ENCODE results near the gene WBP2.

DNA sequence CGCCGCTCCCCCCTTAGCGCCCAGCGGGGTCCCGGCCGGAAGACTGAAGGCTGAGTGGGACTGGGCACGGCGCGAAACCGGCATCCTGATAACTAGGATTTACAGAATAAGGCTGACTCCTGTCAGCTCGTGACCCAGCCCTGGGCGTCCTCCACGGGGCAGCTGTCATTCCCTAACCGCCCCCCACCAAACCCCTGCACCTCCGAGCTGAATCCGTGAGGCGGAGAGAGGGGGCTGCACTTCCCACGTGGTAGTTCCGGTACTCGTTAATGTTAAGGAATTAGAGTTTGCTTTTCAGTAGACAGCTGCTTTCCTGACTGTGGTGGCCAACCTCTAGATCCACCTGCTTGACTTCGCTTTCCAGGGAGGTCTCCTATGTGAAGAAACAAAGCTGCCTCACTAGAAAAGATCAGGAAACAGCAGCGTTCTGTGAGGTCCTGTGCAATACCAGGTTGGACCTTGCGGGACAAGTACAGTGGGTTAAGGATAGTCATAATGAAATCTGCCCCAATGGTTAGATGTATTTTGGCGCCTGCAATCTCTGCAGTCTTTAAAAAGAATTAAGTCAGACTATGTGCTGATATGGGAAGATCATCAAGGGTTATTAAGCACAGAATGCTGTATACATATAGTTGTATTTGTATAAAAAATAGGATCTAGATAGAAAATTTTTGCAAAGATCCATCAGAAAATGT, 1.1 kb upstream of the WBP2 start:
- TF ChIP-seq ZNF274 (IDR thresholded peaks at IDR 0.05; ENCODE audit: borderline replicate concordance, extremely low read depth, low read length) (no peak), SIN3A (conservative IDR thresholded peaks at IDR 0.05 in 1 of 2, IDR thresholded peaks at IDR 0.05 in 1 of 2; ENCODE audit: low read depth in 1 of 2, low read length in 2 of 2) (peak; percentile 54 to 55; a peak in 1 of 4 replicates), POLR2AphosphoS5 (IDR thresholded peaks at IDR 0.05; ENCODE audit: low read depth, low read length) (no peak), POLR2A (IDR thresholded peaks at IDR 0.05; ENCODE audit: control extremely low read depth in 1 of 2, low read depth in 2 of 2, low read length in 2 of 2) (no peak)
- TF ChIP-seq, protein P1, sequence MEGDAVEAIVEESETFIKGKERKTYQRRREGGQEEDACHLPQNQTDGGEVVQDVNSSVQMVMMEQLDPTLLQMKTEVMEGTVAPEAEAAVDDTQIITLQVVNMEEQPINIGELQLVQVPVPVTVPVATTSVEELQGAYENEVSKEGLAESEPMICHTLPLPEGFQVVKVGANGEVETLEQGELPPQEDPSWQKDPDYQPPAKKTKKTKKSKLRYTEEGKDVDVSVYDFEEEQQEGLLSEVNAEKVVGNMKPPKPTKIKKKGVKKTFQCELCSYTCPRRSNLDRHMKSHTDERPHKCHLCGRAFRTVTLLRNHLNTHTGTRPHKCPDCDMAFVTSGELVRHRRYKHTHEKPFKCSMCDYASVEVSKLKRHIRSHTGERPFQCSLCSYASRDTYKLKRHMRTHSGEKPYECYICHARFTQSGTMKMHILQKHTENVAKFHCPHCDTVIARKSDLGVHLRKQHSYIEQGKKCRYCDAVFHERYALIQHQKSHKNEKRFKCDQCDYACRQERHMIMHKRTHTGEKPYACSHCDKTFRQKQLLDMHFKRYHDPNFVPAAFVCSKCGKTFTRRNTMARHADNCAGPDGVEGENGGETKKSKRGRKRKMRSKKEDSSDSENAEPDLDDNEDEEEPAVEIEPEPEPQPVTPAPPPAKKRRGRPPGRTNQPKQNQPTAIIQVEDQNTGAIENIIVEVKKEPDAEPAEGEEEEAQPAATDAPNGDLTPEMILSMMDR (IDR thresholded peaks at IDR 0.05; ENCODE audit: control extremely low read depth in 1 of 3, insufficient read depth in 1 of 3, low read depth in 1 of 3, low read length in 3 of 3): peak in 2 of 3 experiments; percentile 48 to 61; a peak in 3 of 4 replicates
